ENCODE measurements around the gene TENM3.

The TENM3 gene

DNA sequence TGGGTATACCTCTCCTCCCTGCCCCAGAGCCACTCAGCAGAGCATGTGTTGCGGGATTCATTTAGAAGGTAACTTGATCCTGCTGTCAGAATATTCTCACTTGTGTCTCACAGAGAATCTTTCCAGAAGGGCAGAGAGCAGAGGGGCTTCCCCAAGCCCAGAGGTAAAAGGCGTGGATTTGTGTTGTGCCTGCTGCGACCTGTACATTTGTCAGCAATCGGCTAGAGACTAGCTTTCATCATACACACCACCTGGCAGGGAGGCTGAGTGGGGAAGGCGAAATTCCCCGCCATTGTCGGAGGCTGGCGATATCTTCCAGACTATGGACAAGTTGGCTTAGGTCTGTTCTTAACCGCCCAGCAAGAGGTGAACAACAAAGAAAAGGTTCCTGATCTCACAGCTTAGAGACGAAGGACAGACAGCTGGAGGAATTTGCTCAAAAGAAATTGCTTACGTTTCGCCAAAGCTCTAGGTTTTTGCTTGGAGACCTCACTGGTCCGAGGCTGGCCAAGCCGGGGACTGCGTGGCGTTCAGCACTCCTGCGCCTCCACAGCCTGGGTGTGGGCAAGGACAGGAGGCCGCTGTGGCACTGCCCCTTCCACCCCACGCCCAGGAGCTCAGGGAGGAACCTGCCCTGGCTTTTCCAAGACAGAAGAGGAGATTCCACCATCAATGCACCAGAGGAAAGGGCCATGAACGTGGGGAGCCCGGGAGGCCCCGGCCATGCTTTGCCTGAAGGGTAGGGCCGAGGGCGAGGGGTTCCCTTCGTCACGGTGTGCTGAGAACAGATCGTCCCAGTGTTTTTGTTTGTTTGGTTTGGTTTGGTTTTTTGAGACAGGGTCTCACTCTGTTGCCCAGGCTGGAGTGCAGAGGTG is 604.6 kb downstream of the TENM3 start:
- DNase-seq (ENCODE audit: low spot score): no peak

DNA sequence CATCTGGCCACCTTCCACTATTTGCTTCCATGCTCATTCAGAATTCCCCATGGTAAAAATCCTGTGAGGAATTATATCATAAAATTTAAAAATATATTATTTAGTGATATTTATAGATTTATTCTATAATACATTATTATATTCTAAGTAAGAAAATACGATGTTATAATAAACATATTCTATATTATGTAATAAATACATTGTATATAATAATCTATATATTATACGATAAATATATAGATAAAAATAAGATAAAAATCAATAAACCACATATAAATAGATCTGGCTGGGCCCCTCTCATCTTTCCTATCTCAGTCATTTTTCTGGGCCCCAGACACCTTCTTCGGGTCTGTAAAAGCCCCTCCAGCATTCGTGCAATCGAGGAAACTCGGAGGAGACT is 605.5 kb downstream of the TENM3 start:
- no peak for DNase-seq (ENCODE audit: low spot score)
